Measurements from ENCODE around the gene CILP2. TPM values are rescaled to one million over a fixed set of nuclear protein-coding genes. Genes with fewer than 3 reads are reported as not detected.
A peak's percentile ranks its signal among the peaks of the same experiment; 100 is the strongest.

Gene CILP2
- total RNA-seq, result 0.26 TPM

DNA sequence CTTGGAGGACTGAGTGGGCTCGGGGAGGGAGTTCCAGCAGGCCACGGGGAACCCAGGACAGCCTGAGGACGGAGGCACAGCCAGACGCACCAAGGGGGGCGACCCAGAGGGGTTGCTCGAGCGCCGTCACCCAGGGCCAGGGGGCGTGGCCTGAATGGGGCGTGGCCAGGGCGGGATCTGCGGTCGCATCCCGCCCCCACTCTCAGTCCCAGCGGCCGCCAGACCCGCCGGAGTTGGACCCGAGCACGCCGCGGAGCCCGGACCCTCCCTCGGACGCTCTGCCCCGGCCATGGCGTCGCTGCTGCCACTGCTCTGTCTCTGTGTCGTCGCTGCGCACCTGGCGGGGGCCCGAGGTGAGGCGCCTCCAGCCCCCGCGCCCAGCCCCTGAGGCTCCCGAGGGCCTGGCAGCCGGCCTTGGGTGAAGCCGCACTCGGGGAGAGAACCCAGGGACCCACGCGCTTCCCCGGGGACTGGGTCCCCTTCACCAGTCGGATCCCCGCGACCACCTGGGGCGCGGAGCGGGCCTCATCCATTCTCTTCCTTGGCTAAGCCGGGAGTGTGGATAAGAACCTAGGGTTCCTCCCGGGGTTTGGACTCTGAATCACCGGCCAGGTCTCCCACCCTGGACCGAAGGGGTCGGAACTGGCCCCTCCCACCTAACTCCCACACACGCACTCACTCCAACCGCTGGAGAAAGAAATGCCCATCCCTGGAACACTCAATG is at the start of gene CILP2:
CILP2 (plus strand) TSS at position 205 of the 724 bp plus-strand sequence; CDS start at position 290, 85 bp downstream.
- DNase-seq (ENCODE audit: low spot score), result no peak

DNA sequence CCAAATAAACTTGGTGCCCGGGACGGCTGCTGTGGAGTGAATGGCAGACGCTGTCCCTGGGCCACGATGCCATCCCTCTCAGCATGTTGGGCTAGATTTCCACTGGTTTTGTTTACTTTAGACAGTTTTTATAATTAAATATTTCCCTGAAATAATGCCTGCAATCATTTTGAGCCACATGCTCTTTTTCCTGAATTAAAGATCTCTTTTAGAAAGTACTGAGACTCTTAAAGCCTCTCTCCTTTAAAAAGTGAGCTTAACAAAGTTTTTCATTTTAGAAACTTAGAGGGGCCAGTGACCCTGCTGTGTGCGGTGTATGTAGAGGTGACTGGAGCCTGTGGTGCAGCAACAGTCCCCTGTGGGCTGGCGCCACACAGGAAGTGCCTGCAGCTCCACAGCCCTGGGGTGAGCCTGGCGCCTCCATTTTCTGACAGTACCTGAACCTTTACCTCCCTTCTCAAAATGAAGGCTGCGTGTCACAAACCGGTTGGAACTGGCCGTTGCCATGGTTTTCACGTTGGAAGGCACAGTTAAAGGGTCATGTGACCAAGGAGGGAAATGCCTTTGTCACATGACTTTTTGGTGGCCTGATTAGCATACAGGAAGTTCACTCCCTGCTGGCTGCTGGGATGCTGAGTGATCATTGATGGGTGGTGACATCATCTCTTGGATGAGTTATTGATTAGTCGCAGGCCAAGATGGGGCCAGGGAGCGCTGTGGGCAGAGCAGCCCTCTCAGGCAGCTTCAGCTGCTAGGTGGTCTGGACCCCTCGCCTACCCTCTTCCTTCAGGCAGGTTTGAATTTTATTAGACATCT is 49.0 kb upstream of the CILP2 start:
- DNase-seq (ENCODE audit: low spot score), result peak; percentile 93

DNA sequence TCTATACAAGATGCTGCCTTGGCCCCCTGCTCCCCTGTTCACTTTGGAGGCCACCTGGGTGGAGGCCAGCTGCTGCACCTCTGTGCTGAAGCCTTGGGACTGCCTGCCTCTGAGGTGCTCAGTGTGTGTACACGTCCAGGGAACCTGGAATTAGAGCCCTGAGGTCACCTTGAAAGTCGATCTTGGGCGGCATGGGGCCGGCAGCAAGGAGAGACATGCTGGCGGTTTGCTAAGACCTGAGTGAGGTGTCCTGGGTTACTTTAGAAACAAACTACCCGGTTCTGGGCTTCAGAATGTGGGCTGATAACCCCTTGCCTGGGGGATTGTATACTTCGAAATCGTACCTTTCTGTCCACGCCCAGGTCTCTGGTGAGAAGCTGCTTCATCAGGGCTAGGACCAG is 48.3 kb upstream of the CILP2 start:
- no peak for DNase-seq (ENCODE audit: low spot score)

GRCh38 chr19:19490214-19490968 is 47.7 kb upstream of the CILP2 start:
- DNase-seq (ENCODE audit: low spot score), result peak; percentile 84

DNA sequence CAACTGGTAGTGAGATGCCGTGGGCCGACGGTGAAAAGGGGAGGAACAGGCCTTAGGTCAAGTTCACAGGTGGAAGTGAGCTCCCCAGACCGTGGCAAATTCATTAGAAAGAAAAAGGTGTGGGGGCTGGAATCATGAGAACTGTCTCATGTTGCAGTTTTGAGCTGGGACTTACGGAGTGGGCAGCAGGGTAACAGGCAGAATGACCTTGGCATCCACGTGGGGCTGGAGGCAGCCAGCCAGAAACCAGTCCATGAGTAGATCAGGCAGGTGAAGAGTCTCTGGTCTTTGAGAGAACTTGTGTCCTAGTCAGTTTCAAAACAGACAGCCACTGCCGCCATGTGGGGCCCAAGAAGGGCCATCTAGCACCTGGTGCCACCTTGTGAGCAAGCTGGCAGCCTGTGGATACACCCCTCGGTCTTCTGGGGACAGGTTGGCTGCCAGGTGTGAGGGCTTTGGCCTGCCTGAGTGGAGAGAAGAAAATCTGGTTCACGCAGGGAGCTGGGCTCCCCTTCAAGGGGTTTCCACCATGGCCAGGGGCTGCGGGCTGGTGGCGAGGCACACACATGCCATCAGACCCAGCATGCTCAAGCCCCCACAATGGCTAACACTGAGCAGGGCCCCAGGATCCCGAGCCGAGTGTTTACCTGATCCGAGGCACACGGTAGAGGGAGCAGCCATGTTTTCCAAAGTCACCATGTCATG is 46.6 kb upstream of the CILP2 start:
- no peak for DNase-seq (ENCODE audit: low spot score)

DNA sequence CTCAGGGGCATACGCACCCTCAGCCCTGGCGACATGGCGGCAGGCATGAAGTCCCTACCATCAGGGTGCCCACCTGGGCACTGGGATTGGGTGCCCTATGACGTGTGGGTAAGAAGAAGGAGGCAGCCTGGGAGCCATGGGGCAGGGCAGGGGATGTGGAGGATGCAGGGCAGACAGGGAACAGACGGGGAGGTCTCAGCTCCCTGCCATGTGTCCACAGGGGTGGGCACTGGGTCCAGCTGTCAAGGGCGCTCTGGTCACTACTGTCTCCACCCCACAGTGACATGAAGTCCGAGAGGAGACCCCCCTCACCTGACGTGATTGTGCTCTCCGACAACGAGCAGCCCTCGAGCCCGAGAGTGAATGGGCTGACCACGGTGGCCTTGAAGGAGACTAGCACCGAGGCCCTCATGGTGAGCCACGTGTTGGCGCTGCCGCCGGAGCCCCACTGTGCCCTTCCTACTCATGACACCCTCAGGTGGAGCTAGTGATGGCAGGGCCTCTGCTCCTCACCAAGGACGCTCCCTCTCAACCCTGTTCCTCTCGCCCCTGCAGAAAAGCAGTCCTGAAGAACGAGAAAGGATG is 45.9 kb upstream of the CILP2 start:
- DNase-seq (ENCODE audit: low spot score), result no peak

DNA sequence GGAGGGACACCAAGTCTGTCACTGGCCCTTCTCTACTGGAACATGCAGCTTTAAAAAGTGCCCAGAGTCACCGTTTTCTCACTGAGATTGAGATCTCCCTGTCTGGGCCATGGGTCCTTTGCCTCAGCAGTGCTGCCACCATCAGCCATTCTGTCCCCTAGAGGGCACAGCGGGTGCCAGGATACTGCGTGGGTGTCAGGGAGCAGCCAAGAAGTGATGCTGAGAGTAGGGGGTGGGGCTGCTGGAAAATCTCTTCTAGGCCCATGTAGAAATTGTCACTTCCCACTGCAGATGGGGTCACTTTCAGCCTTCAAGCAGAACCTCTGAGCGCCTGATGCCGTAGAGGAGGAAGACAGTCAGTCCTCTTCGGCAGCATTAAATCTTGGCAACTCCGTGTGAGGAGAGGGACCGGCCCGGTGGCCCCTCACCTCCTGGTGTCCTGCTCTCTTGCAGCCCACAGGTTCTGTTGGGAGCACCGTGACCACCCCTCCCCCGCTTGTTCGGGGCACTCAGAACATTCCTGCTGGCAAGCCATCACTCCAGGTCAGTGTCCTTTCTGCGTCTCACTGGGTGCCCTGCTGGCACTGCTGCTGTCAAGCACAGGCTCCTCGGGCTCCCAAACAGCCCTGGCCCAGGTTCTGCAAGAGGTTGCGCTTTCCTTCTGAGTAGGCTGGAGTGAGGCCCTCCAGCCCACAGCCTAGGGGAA is 44.1 kb upstream of the CILP2 start:
- DNase-seq (ENCODE audit: low spot score), result no peak

DNA sequence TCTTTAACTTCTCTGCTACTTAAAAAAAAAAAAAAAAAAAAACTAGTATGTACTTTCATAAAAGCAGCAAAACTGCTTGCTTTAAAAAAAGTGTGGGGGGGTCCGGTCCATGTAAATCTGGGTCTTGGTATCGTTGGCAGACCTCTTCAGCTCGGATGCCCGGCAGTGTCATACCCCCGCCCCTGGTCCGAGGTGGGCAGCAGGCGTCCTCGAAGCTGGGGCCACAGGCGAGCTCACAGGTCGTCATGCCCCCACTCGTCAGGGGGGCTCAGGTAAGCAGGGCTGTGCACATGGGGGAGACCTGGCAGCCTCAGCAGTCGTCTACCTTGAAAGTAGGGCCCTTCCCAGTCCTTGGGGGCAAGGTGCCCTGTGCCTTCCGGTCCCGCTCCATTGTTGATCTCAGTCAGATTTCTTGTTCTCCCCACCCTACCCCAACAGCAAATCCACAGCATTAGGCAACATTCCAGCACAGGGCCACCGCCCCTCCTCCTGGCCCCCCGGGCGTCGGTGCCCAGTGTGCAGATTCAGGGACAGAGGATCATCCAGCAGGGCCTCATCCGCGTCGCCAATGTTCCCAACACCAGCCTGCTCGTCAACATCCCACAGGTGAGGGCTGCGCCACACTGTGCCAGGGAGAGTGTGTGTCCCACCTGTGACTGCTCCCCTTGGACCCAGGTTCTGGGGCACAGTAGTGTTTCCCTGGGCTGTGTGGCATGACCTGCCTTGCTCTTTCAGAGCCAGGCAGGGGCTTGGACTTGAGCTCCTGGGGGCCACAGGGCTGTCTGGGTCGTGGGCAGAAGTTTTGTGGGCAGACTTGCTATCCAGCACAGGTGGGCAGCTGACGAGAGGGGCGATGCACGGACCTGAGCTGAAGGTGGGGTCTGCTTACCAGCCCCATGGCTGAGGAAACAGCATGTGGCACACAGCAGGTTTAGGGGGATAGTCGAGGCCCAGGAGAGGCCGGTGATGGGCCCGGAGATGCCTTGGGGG is 42.2 kb upstream of the CILP2 start:
- no peak for DNase-seq (ENCODE audit: low spot score)

GRCh38 chr19:19498255-19498991 is 39.6 kb upstream of the CILP2 start:
- no peak for DNase-seq (ENCODE audit: low spot score)

DNA sequence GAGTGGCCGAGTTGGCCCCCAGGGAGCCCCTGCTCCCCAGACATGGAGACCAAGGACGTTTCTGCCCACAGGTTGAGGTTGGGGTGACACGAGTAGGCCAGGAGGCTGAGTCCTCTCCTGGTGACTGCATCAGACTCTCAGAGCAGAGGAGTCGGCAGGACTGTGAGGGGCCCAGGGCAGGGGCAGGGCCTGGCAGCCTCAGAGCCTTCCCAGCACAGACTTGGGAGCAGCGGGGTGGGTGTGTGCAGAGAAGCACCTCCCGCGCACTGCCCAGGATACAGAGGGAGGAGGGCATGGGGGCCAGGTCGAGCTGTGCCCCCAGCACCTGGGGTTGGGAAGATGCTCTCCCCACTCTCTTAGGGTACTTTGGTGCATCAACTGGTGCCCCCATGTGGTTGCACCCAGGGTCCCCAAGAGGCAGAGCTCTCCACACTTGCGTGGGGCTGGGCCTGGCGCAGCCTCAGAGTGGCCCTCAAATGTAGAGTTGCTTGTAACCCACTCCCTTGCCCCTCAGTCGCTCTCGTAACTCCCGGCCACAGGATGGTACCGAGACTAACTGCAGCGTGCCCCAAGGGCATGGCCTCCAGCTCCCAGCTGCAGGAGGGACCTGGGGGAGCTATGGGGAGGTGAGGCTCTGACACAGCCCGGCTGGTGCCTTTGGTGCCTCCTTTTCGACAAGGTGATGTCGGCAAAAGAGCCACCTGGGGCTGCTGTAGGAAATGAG is 38.6 kb upstream of the CILP2 start:
- DNase-seq (ENCODE audit: low spot score), result no peak

DNA sequence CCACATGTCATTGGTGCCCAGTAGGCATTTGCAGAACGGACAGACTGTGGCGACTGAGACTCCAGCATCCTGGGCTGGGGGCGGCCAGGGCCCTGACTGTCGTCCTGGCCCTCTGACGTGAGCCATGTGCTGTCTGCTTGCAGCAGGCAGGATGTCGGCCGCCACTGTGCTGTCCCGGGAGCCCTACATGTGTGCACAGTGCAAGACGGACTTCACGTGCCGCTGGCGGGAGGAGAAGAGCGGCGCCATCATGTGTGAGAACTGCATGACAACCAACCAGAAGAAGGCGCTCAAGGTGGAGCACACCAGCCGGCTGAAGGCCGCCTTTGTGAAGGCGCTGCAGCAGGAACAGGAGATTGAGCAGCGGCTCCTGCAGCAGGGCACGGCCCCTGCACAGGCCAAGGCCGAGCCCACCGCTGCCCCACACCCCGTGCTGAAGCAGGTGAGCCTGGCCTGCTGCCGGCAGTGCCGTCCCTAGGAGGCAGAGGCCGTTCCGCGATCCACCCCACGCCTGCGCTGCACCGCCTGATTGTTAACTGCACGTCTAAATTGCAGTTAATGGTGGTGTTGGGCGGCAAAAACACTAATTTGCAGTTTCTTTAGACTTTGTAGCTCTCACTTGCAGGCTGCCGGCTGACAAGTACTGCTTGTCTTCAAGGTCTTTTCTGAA is 37.0 kb upstream of the CILP2 start:
- DNase-seq (ENCODE audit: low spot score), result no peak

GRCh38 chr19:19501798-19502197 is 36.3 kb upstream of the CILP2 start:
- DNase-seq (ENCODE audit: low spot score), result no peak

DNA sequence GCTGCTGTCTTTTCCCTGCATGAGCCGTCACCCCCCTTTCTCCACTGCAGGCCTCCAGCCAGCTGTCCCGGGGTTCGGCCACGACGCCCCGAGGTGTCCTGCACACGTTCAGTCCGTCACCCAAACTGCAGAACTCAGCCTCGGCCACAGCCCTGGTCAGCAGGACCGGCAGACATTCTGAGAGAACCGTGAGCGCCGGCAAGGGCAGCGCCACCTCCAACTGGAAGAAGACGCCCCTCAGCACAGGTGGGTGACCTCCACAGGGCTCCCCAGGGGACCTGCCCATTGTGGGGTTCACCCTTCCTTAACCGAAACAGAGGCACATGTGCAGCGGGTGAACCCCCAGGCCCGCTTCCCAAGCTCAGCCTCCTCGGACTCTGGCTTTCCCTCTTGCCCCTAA is 35.8 kb upstream of the CILP2 start:
- DNase-seq (ENCODE audit: low spot score), result no peak

DNA sequence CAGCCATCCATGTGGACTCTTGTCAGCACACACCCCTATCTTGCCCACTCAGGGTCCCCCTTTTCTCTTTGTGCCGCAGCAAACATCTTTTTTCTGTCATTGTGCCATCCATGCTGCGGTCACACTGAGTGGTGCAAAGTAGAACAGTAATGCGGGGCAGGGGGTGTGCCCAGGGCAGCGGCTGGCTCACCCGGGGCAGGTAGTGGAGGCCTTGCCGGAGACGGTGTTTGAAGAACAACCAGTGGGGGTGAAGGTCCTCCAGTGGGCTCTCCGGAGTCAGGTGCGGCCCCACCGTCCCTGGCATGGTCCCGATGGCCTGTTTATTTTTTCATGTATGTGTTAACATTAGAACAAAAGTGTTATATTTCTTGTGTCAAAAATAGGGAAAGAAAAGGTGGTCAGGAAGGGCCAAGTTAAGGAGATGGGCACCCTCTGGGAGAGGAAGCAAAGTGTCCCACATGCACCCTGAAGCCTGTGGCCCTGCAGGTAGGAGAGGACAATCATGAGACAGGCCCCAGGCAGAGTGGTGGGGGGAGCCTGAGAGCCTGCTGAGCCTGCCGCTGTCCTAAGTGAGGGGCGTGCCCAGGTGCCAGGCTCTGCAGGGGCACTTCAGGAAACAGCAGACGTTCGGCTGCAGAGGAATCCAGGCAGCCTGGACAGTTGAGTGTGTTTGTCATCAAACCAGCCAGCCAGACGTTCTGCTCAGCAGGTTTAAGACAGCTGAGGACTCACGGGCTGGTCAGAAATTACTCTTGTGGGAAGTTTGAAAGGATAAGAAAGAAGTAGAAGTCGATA is 35.1 kb upstream of the CILP2 start:
- no peak for DNase-seq (ENCODE audit: low spot score)

- no peak for DNase-seq (ENCODE audit: low spot score)
Measured at GRCh38 chr19:19504754-19505668, 33.1 kb upstream of the CILP2 start.
